HEK293 (cell line): ENCODE results near the gene NCKAP5.

ENCODE experiments used
- CTCF ChIA-PET: fragments of 350-600 bp; formaldehyde crosslinking; extraction: SDS; loops from one replicate; lab custom pipeline; 2021; ENCODE audit warnings: antibody characterized with exemption; lab: Yijun Ruan, JAX
- POLR2A ChIA-PET: fragments of 300-600 bp; formaldehyde crosslinking; extraction: SDS; loops from one replicate; lab custom pipeline; 2020; ENCODE audit warnings: antibody characterized with exemption, inconsistent platforms; lab: Yijun Ruan, JAX
- H3K27ac ChIP-seq: fragments of 200-500 bp; sonication (Bioruptor generic); 2 replicates; pipeline ENCODE4 v1.5.1; 2014; ENCODE audit warnings: low read depth, low read length, control low read depth, inconsistent platforms; ENCODE audit errors: extremely low read depth
- H3K36me3 ChIP-seq, 2 experiments: fragments of 200-500 bp in 1 of 2; sonication (Bioruptor generic) in 1 of 2; 1 replicate in 1 of 2; 2 replicates in 1 of 2; pipeline ENCODE4 v1.5.1; 2014 to 2017; ENCODE audit warnings: inconsistent platforms in 2 of 2, low read length in 2 of 2; ENCODE audit not compliant: control insufficient read depth in 2 of 2, insufficient read depth in 1 of 2
- H3K4me1 ChIP-seq: fragments of 200-500 bp; sonication (Bioruptor generic); 2 replicates; pipeline ENCODE4 v1.5.1; 2014; ENCODE audit warnings: mild to moderate bottlenecking, low read length, inconsistent platforms; ENCODE audit not compliant: control insufficient read depth, insufficient read depth
- H3K4me3 ChIP-seq: 2 replicates; pipeline ENCODE4 v1.5.1; 2011; ENCODE audit warnings: low read depth, mild to moderate bottlenecking, control low read depth, low read length, moderate library complexity
- H3K9me3 ChIP-seq: fragments of 200-500 bp; sonication (Bioruptor generic); 2 replicates; pipeline ENCODE4 v1.5.1; 2014; ENCODE audit warnings: low read depth, low read length, inconsistent platforms; ENCODE audit not compliant: control insufficient read depth, insufficient read depth
- BCL6B ChIP-seq: fragments of 450-650 bp; formaldehyde crosslinking; IDR thresholded peaks from 2 replicates; pipeline ENCODE4 v1.5.1; 2017; ENCODE audit warnings: missing biosample characterization, missing genetic modification characterization
- HIC1 ChIP-seq: fragments of 450-650 bp; formaldehyde crosslinking; IDR thresholded peaks from 2 replicates; pipeline ENCODE4 v1.5.1; 2016; ENCODE audit warnings: missing biosample characterization, missing genetic modification characterization
- INSM2 ChIP-seq: fragments of 450-650 bp; formaldehyde crosslinking; IDR thresholded peaks from 2 replicates; pipeline ENCODE4 v1.5.1; 2016; ENCODE audit warnings: missing biosample characterization, missing genetic modification characterization
- OSR2 ChIP-seq: fragments of 450-650 bp; formaldehyde crosslinking; IDR thresholded peaks from 2 replicates; pipeline ENCODE4 v1.5.1; 2016; ENCODE audit warnings: missing biosample characterization, missing genetic modification characterization
- SP7 ChIP-seq: fragments of 450-650 bp; formaldehyde crosslinking; IDR thresholded peaks from 2 replicates; pipeline ENCODE4 v1.5.1; 2016; ENCODE audit warnings: missing biosample characterization, missing genetic modification characterization
- ZBTB48 ChIP-seq: fragments of 450-650 bp; formaldehyde crosslinking; IDR thresholded peaks from 2 replicates; pipeline ENCODE4 v1.5.1; 2016; ENCODE audit warnings: missing biosample characterization, missing genetic modification characterization
- ZBTB7A ChIP-seq: fragments of 450-650 bp; formaldehyde crosslinking; IDR thresholded peaks from 2 replicates; pipeline ENCODE4 v1.5.1; 2016; ENCODE audit warnings: low read depth, missing biosample characterization, missing genetic modification characterization
- ZFP3 ChIP-seq: fragments of 450-650 bp; formaldehyde crosslinking; IDR thresholded peaks from 2 replicates; pipeline ENCODE4 v1.5.1; 2016; ENCODE audit warnings: low read depth, missing biosample characterization, missing genetic modification characterization
- ZNF10 ChIP-seq: fragments of 450-650 bp; formaldehyde crosslinking; IDR thresholded peaks from 2 replicates; pipeline ENCODE4 v1.5.1; 2017; ENCODE audit warnings: missing biosample characterization, missing genetic modification characterization
- ZNF223 ChIP-seq: fragments of 450-650 bp; formaldehyde crosslinking; IDR thresholded peaks from 2 replicates; pipeline ENCODE4 v1.5.1; 2016; ENCODE audit warnings: missing biosample characterization, missing genetic modification characterization
- ZNF350 ChIP-seq: fragments of 450-650 bp; formaldehyde crosslinking; IDR thresholded peaks from 2 replicates; pipeline ENCODE4 v1.5.0; 2017; ENCODE audit warnings: missing biosample characterization, mild to moderate bottlenecking, missing genetic modification characterization
- ZNF416 ChIP-seq: fragments of 450-650 bp; formaldehyde crosslinking; IDR thresholded peaks from 2 replicates; pipeline ENCODE4 v1.5.1; 2016; ENCODE audit warnings: missing biosample characterization, missing genetic modification characterization
- ZNF426 ChIP-seq: fragments of 450-650 bp; formaldehyde crosslinking; IDR thresholded peaks from 2 replicates; pipeline ENCODE4 v1.5.1; 2017; ENCODE audit warnings: missing biosample characterization, missing genetic modification characterization, mild to moderate bottlenecking, inconsistent platforms, moderate library complexity
- ZNF433 ChIP-seq: fragments of 450-650 bp; formaldehyde crosslinking; IDR thresholded peaks from 2 replicates; pipeline ENCODE4 v1.5.1; 2016; ENCODE audit warnings: missing biosample characterization, missing genetic modification characterization, low read depth
- ZNF530 ChIP-seq: fragments of 450-650 bp; formaldehyde crosslinking; IDR thresholded peaks from 2 replicates; pipeline ENCODE4 v1.5.1; 2016; ENCODE audit warnings: low read depth, missing biosample characterization, missing genetic modification characterization
- ZNF596 ChIP-seq: fragments of 450-650 bp; IDR thresholded peaks from 2 replicates; pipeline ENCODE4 v1.5.0; 2018; ENCODE audit warnings: missing biosample characterization, mild to moderate bottlenecking, missing genetic modification characterization, moderate library complexity
- ZNF623 ChIP-seq: fragments of 450-650 bp; formaldehyde crosslinking; IDR thresholded peaks from 2 replicates; pipeline ENCODE4 v1.5.1; 2016; ENCODE audit warnings: missing biosample characterization, missing genetic modification characterization
- ZNF658 ChIP-seq: fragments of 450-650 bp; formaldehyde crosslinking; IDR thresholded peaks from 2 replicates; pipeline ENCODE4; 2016; ENCODE audit warnings: missing biosample characterization, missing genetic modification characterization
- ZNF704 ChIP-seq: fragments of 450-650 bp; formaldehyde crosslinking; IDR thresholded peaks from 2 replicates; pipeline ENCODE4 v1.5.1; 2016; ENCODE audit warnings: missing biosample characterization, missing genetic modification characterization
- ZNF776 ChIP-seq: fragments of 450-650 bp; formaldehyde crosslinking; IDR thresholded peaks from 2 replicates; pipeline ENCODE4 v1.5.0; 2017; ENCODE audit warnings: missing biosample characterization, missing genetic modification characterization, borderline replicate concordance
- TF ChIP-seq, protein P1 (sequence below): fragments of 450-650 bp; formaldehyde crosslinking; optimal IDR thresholded peaks from 2 replicates; pipeline ENCODE3; 2016; ENCODE audit warnings: missing biosample characterization, mild to moderate bottlenecking, missing genetic modification characterization
- TF ChIP-seq, protein P2 (sequence below): IDR thresholded peaks from 2 replicates; pipeline ENCODE4 v1.6.1; 2011; ENCODE audit warnings: mild to moderate bottlenecking, low read depth, low read length, borderline replicate concordance

Gene NCKAP5

GRCh38 chr2:132814651-132815050 is 753.6 kb downstream of the NCKAP5 start (continued):
- TF ChIP-seq ZNF776 (tag by site-specific recombination) (no peak), INSM2 (no peak)

GRCh38 chr2:132813422-132813821 is 754.8 kb downstream of the NCKAP5 start:
- H3K36me3 ChIP-seq, result no peaks in the 10 kb centered on the region
- no peak overlapping the region for H3K27ac ChIP-seq
- no peaks in the 10 kb centered on the region for H3K9me3 ChIP-seq
- CTCF ChIA-PET, result no interaction called here
- TF ChIP-seq ZNF426 (tag by site-specific recombination) (no peak), ZFP3 (no peak), ZNF623 (tag by site-specific recombination) (no peak), ZNF530 (no peak), ZNF416 (tag by site-specific recombination) (no peak), ZNF704 (no peak), ZNF658 (no peak), ZNF223 (tag by site-specific recombination) (no peak)
- POLR2A ChIA-PET, result no interaction called here
- H3K4me3 ChIP-seq, result no peak overlapping the region
- no peaks in the 10 kb centered on the region for H3K4me1 ChIP-seq

DNA sequence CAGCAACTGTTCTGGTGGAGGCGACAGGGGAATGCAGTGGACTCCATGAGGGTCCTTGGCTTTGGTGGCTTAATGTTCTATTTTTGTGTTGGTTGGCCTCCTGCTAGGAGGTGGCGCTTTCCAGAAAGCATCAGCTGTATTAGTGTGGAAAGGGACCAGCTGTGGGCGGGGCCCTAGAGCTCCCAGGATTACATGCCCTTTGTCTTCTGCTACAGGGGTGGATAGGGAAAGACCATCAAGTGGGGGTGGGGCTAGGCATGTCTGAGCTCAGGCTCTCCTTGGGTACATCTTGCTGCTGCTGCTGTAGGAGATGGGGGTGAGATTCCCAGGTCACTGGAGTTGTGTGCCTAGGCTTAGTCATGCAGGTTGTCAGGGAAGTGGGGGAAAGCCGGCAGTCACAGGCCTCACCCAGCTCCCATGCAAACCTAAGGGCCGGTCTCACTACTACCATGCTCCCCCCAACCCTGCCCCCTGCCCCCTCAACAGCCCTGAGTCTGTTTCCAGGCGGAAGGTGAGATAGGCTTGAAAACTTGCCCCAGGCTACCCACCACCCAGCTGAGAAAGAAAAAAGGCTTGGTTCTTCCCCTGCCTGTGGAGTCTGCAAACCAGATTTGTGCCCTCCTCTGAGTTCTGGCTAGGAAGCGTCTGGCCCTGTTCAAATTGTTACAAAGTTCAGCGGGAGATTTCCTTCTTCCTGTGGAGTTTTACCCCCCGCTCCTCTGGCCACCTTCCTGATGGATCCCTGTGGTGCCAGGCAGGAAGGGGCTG is 756.9 kb downstream of the NCKAP5 start:
- Histone ChIP-seq H3K27ac (no peak overlapping the region), H3K9me3 (no peaks in the 10 kb centered on the region), H3K36me3 (no peaks in the 10 kb centered on the region), H3K4me1 (no peaks in the 10 kb centered on the region), H3K4me3 (no peak overlapping the region)
- POLR2A ChIA-PET, result no interaction called here
- CTCF ChIA-PET, result no interaction called here
- no peak for TF ChIP-seq SP7
- TF ChIP-seq BCL6B (tag by site-specific recombination), result no peak
- TF ChIP-seq ZNF530, result no peak
- TF ChIP-seq, protein P1, sequence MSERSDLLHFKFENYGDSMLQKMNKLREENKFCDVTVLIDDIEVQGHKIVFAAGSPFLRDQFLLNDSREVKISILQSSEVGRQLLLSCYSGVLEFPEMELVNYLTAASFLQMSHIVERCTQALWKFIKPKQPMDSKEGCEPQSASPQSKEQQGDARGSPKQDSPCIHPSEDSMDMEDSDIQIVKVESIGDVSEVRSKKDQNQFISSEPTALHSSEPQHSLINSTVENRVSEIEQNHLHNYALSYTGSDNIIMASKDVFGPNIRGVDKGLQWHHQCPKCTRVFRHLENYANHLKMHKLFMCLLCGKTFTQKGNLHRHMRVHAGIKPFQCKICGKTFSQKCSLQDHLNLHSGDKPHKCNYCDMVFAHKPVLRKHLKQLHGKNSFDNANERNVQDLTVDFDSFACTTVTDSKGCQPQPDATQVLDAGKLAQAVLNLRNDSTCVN (tag by site-specific recombination), result no peak
- TF ChIP-seq OSR2, result no peak
- no peak for TF ChIP-seq ZNF10 (tag by site-specific recombination)
- TF ChIP-seq ZNF350 (tag by site-specific recombination), result no peak
- TF ChIP-seq, protein P2, sequence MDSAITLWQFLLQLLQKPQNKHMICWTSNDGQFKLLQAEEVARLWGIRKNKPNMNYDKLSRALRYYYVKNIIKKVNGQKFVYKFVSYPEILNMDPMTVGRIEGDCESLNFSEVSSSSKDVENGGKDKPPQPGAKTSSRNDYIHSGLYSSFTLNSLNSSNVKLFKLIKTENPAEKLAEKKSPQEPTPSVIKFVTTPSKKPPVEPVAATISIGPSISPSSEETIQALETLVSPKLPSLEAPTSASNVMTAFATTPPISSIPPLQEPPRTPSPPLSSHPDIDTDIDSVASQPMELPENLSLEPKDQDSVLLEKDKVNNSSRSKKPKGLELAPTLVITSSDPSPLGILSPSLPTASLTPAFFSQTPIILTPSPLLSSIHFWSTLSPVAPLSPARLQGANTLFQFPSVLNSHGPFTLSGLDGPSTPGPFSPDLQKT, result no peak
- no peak for TF ChIP-seq ZNF433
- no peak for TF ChIP-seq HIC1 (tag by site-specific recombination)
- TF ChIP-seq ZBTB48, result no peak
- TF ChIP-seq ZBTB7A (tag by site-specific recombination), result no peak
- no peak for TF ChIP-seq ZNF596
